HepG2 (cell line): Measurements from ENCODE around the gene RYR2. TPM values are rescaled to one million over a fixed set of nuclear protein-coding genes. Genes with fewer than 3 reads are reported as not detected.

Experiments used
- ATAC-seq: fragments of 200-7000 bp; cut with Tn5 transposase; 3 replicates; pipeline ENCODE4 v1.9.1; 2020; ENCODE audit warnings: mild to moderate bottlenecking, moderate library complexity
- BruUV-seq: library from RNA; stranded (reverse); fragments of 400-500 nt; replicated peaks from 2 replicates; lab custom pipeline; 2021; lab: Mats Ljungman, UMichigan
- CTCF ChIA-PET: fragments of 300-600 bp; formaldehyde crosslinking; extraction: SDS; loops from one replicate; lab custom pipeline; 2021; ENCODE audit warnings: low total read pairs, inconsistent platforms, low intra/inter-chr PET ratio; lab: Yijun Ruan, JAX
- POLR2A ChIA-PET: fragments of 350-600 bp; sonication (Branson Sonifier 250); formaldehyde crosslinking; loops from one replicate; lab custom pipeline; 2020; ENCODE audit warnings: antibody characterized with exemption, inconsistent platforms; lab: Yijun Ruan, JAX
- DNase-seq: peaks from one replicate; pipeline ENCODE4 v3.0.0-alpha.2; 2015; ENCODE audit warnings: low spot score
- FAIRE-seq: peaks from 3 replicates; lab custom pipeline; 2011; peaks lifted over from hg19 to GRCh38; lab: Jason Lieb, UNC
- H2AFZ ChIP-seq: one replicate; pipeline ENCODE4 v1.6.1; 2011; ENCODE audit warnings: low read length, inconsistent platforms
- H3K27ac ChIP-seq: fragments of 300-600 bp; 3 replicates; pipeline ENCODE4 v1.8.0; 2011; ENCODE audit warnings: mixed run types, mild to moderate bottlenecking, mixed read lengths, low read length, inconsistent platforms; ENCODE audit not compliant: insufficient read depth; ENCODE audit errors: extremely low read length
- H3K27me3 ChIP-seq, 2 experiments: fragments of 200-600 bp in 1 of 2; 2 replicates in 1 of 2; 3 replicates in 1 of 2; pipeline versions ENCODE4 v1.6.0 to v1.8.0; 2011; ENCODE audit warnings: low read length in 2 of 2, mild to moderate bottlenecking in 2 of 2, moderate library complexity in 2 of 2, inconsistent platforms in 1 of 2; ENCODE audit not compliant: insufficient read depth in 2 of 2, control insufficient read depth in 1 of 2
- H3K36me3 ChIP-seq, 2 experiments: fragments of 200-600 bp in 1 of 2; replicated peaks in 1 of 2; 2 replicates in 1 of 2; 3 replicates in 1 of 2; pipeline versions ENCODE4 v1.5.1 to v1.8.0; 2011; ENCODE audit warnings: low read length in 2 of 2, inconsistent platforms in 1 of 2; ENCODE audit not compliant: insufficient read depth in 2 of 2, control insufficient read depth in 1 of 2
- H3K4me1 ChIP-seq: 2 replicates; pipeline ENCODE4 v1.5.1; 2012; ENCODE audit warnings: low read length, inconsistent platforms; ENCODE audit not compliant: insufficient read depth
- H3K4me2 ChIP-seq: 2 replicates; pipeline ENCODE4 v1.6.0; 2011; ENCODE audit warnings: low read depth, low read length, inconsistent platforms
- H3K4me3 ChIP-seq, 3 experiments: fragments of 200-600 bp in 1 of 3; sonication (generic), shearing (Covaris generic) in 1 of 3; replicated peaks in 1 of 3; 2 replicates each; pipeline ENCODE4 v1.5.1; 2011 to 2016; ENCODE audit warnings: low read length in 3 of 3, inconsistent platforms in 2 of 3, low read depth in 2 of 3, mild to moderate bottlenecking in 2 of 3, control low read depth in 1 of 3, mixed read lengths in 1 of 3; ENCODE audit not compliant: insufficient read depth in 1 of 3
- H3K79me2 ChIP-seq: one replicate; pipeline ENCODE4 v1.6.1; 2011; ENCODE audit warnings: low read length, inconsistent platforms; ENCODE audit not compliant: insufficient read depth
- H3K9ac ChIP-seq: 2 replicates; pipeline ENCODE4 v1.6.0; 2011; ENCODE audit warnings: mild to moderate bottlenecking, low read depth, low read length, inconsistent platforms; ENCODE audit not compliant: insufficient read depth
- H3K9me3 ChIP-seq: 2 replicates; pipeline ENCODE4 v1.5.1; 2012; ENCODE audit warnings: mild to moderate bottlenecking, low read length
- H4K20me1 ChIP-seq: 2 replicates; pipeline ENCODE4 v1.6.0; 2011; ENCODE audit warnings: inconsistent platforms, mild to moderate bottlenecking, low read length, moderate library complexity; ENCODE audit not compliant: insufficient read depth
- ARNTL ChIP-seq: sonication (generic); formaldehyde crosslinking; IDR thresholded peaks from 2 replicates; pipeline ENCODE4 v1.4.0; 2020; ENCODE audit warnings: mild to moderate bottlenecking, missing genetic modification reagents
- CSRNP1 ChIP-seq: sonication (generic); formaldehyde crosslinking; IDR thresholded peaks from 2 replicates; pipeline ENCODE4 v1.8.1; 2023; ENCODE audit warnings: mild to moderate bottlenecking, missing genetic modification reagents
- GABPA ChIP-seq, 2 experiments: IDR thresholded peaks; 2 replicates each; pipeline ENCODE4 v1.6.1; 2011 to 2016; ENCODE audit warnings: low read depth in 2 of 2, low read length in 1 of 2, missing biosample characterization in 1 of 2, missing genetic modification characterization in 1 of 2
- HCFC1 ChIP-seq: fragments of 150-350 bp; IDR thresholded peaks from 2 replicates; pipeline ENCODE4 v1.6.1; 2014; ENCODE audit warnings: low read depth, low read length
- MYPOP ChIP-seq: sonication (generic); formaldehyde crosslinking; IDR thresholded peaks from 2 replicates; pipeline ENCODE4 v1.8.1; 2023; ENCODE audit warnings: mild to moderate bottlenecking, moderate library complexity, missing genetic modification reagents
- NR2C2 ChIP-seq: sonication (generic); formaldehyde crosslinking; IDR thresholded peaks from 2 replicates; pipeline ENCODE4 v1.4.0; 2020; ENCODE audit warnings: missing genetic modification reagents, mild to moderate bottlenecking, moderate library complexity, borderline replicate concordance
- PPARG ChIP-seq: conservative IDR thresholded peaks from 2 replicates; pipeline ENCODE4 v1.6.1; 2016; ENCODE audit warnings: missing biosample characterization, missing genetic modification reagents
- RXRA ChIP-seq: sonication (generic); formaldehyde crosslinking; IDR thresholded peaks from 2 replicates; pipeline ENCODE4 v1.5.1; 2020; ENCODE audit warnings: missing genetic modification reagents
- SETDB1 ChIP-seq: sonication (generic); formaldehyde crosslinking; IDR thresholded peaks from 2 replicates; pipeline ENCODE4 v1.5.1; 2020; ENCODE audit warnings: missing genetic modification reagents, mild to moderate bottlenecking, borderline replicate concordance
- ZHX1 ChIP-seq: sonication (generic); formaldehyde crosslinking; IDR thresholded peaks from 2 replicates; pipeline ENCODE4 v1.8.1; 2022; ENCODE audit warnings: low read depth, mild to moderate bottlenecking, missing genetic modification reagents
- ZNF160 ChIP-seq: sonication (generic); formaldehyde crosslinking; IDR thresholded peaks from 2 replicates; pipeline ENCODE4 v1.8.0; 2022; ENCODE audit warnings: mild to moderate bottlenecking, inconsistent platforms, missing genetic modification reagents
- ZNF350 ChIP-seq: sonication (generic); formaldehyde crosslinking; IDR thresholded peaks from 2 replicates; pipeline ENCODE4 v1.4.0; 2020; ENCODE audit warnings: mild to moderate bottlenecking, low read depth, missing genetic modification reagents, borderline replicate concordance
- ZNF616 ChIP-seq: sonication (generic); formaldehyde crosslinking; IDR thresholded peaks from 2 replicates; pipeline ENCODE4 v1.5.0; 2020; ENCODE audit warnings: low read depth, mild to moderate bottlenecking, missing genetic modification reagents
- ZSCAN22 ChIP-seq: sonication (generic); formaldehyde crosslinking; IDR thresholded peaks from 2 replicates; pipeline ENCODE4 v1.4.0; 2020; ENCODE audit warnings: mild to moderate bottlenecking, missing genetic modification reagents
- WGBS: methylation state at CpG from one replicate; pipeline ENCODE4 v1.1.6; 2017; ENCODE audit warnings: low lambda C conversion rate; 5-methylcytosine and 5-hydroxymethylcytosine counted together
- in situ Hi-C: cut with HindIII; loops from 2 replicates; pipeline ENCODE4 v1.10.0; 2017; ENCODE audit warnings: low pct_unique_long_range_greater_than_20kb; ENCODE audit not compliant: extremely low pct_ligation_motif_present
- intact Hi-C: fragments of 100-400 bp; cut with micrococcal nuclease; formaldehyde crosslinking; loops from one replicate; pipeline ENCODE4 v1.10.0; 2022; ENCODE audit not compliant: unreplicated experiment
- polyA plus RNA-seq, 8 experiments: library from polyadenylated mRNA; depleted of rRNA in 3 of 8; stranded (reverse) in 7 of 8; unstranded in 1 of 8; fragments of >200 nt; fragmentation: Illumina TruSeq in 4 of 8; extraction: Trizol in 4 of 8; gene quantifications; 2 replicates each; pipeline versions ENCODE4 v1.2.1 to v1.2.3, GENCODE V29; 2011 to 2016; ENCODE audit warnings: low read depth in 4 of 8, missing spikeins in 1 of 8, mixed read lengths in 1 of 8; ENCODE audit not compliant: insufficient read depth in 1 of 8
- total RNA-seq, 5 experiments: library from RNA; depleted of rRNA; stranded (reverse); fragments of >200 nt; fragmentation: Illumina TruSeq; extraction: Trizol; gene quantifications; 2 replicates each; pipeline ENCODE4 v1.2.3, GENCODE V29; 2016; ENCODE audit warnings: low read depth in 1 of 5

RYR2 gene
- total and polyA plus RNA-seq, 2 of the 13 experiments (the other 11 are each of a cell fraction or from before 2014, with no cell fraction given), result not detected

GRCh38 chr1:237229333-237229732 is 187.3 kb downstream of the RYR2 start:
- intact Hi-C loops (no loop called here), in situ Hi-C loops (no loop called here)
- FAIRE-seq (no peak), ATAC-seq (no peak), DNase-seq (no peak)
- H3K79me2 ChIP-seq, result no peaks in the 10 kb centered on the region
- no peak overlapping the region for H2AFZ ChIP-seq
- no peaks in the 10 kb centered on the region; the same call in 1 of the 2 replicates for H3K9me3 ChIP-seq
- TF ChIP-seq GABPA (IDR thresholded peaks at IDR 0.05; ENCODE audit: low read depth, low read length) (peak; percentile 12; the same call in 1 of the 2 replicates), GABPA (CRISPR knock-in tag; IDR thresholded peaks at IDR 0.05; ENCODE audit: low read depth) (peak; percentile 59), ARNTL (no peak), NR2C2 (CRISPR knock-in tag) (peak; percentile 67; the same call in 1 of the 2 replicates)
- no peak overlapping the region for H3K27ac ChIP-seq
- CTCF ChIA-PET, result no interaction called here
- no TSS peak for BruUV-seq
- H3K27me3 ChIP-seq, result no peaks in the 10 kb centered on the region
- H3K36me3 ChIP-seq, result no peaks in the 10 kb centered on the region
- POLR2A ChIA-PET, result no interaction called here
- no peaks in the 10 kb centered on the region for H3K4me1 ChIP-seq
- H3K4me3 ChIP-seq, result no peak overlapping the region
- no peak overlapping the region for H3K9ac ChIP-seq
- 26% methylated on average over 6 of the region's 6 CpGs for WGBS
- no peak overlapping the region for H3K4me2 ChIP-seq
- H4K20me1 ChIP-seq, result no peaks in the 10 kb centered on the region

GRCh38 chr1:237232501-237232900 is 190.5 kb downstream of the RYR2 start:
- Histone ChIP-seq H3K4me2 (no peak overlapping the region), H2AFZ (no peak overlapping the region), H3K27ac (no peak overlapping the region), H4K20me1 (no peaks in the 10 kb centered on the region), H3K4me1 (no peaks in the 10 kb centered on the region), H3K4me3 (no peak overlapping the region), H3K36me3 (no peaks in the 10 kb centered on the region), H3K79me2 (no peaks in the 10 kb centered on the region), H3K27me3 (no peaks in the 10 kb centered on the region), H3K9me3 (no peaks in the 10 kb centered on the region), H3K9ac (no peak overlapping the region)
- CTCF ChIA-PET, result no interaction called here
- 0% methylated on average over 4 of the region's 4 CpGs for WGBS
- no peak for DNase-seq
- no peak for ATAC-seq
- POLR2A ChIA-PET, result no interaction called here
- in situ Hi-C loops (no loop called here), intact Hi-C loops (no loop called here)
- no peak for FAIRE-seq
- BruUV-seq, result no TSS peak
- TF ChIP-seq HCFC1, result no peak
- no peak for TF ChIP-seq MYPOP (CRISPR knock-in tag)
- TF ChIP-seq ZSCAN22 (CRISPR knock-in tag), result no peak
- TF ChIP-seq ZHX1, result no peak
- no peak for TF ChIP-seq PPARG (CRISPR knock-in tag)
- TF ChIP-seq ZNF350, result no peak
- no peak for TF ChIP-seq SETDB1 (CRISPR knock-in tag)
- TF ChIP-seq CSRNP1 (CRISPR knock-in tag), result no peak
- no peak for TF ChIP-seq ZNF160 (CRISPR knock-in tag)
- no peak for TF ChIP-seq RXRA (CRISPR knock-in tag)
- TF ChIP-seq ZNF616 (CRISPR knock-in tag), result no peak
